H9 (cell line): Measurements from ENCODE around the gene DCLK2. TPM values are rescaled to one million over a fixed set of nuclear protein-coding genes. Genes with fewer than 3 reads are reported as not detected.

ENCODE experiments used
- DNase-seq: peaks from one replicate; pipeline ENCODE4 v3.0.0-alpha.2; 2017
- H2AFZ ChIP-seq: one replicate; pipeline ENCODE4 v1.6.1; 2013; ENCODE audit warnings: mild to moderate bottlenecking, low read length, control low read depth, moderate library complexity
- H2AK5ac ChIP-seq: 2 replicates; pipeline ENCODE4 v1.6.1; 2013; ENCODE audit warnings: low read length, control low read depth, mixed read lengths; ENCODE audit not compliant: insufficient read length
- H2BK120ac ChIP-seq: one replicate; pipeline ENCODE4 v1.6.1; 2013; ENCODE audit warnings: low read depth, mild to moderate bottlenecking, low read length, control low read depth, inconsistent platforms; ENCODE audit not compliant: poor library complexity, severe bottlenecking
- H2BK12ac ChIP-seq: 2 replicates; pipeline ENCODE4 v1.6.1; 2013; ENCODE audit warnings: low read length, control low read depth, mixed read lengths, low read depth; ENCODE audit not compliant: insufficient read length
- H2BK15ac ChIP-seq: 2 replicates; pipeline ENCODE4 v1.6.1; 2013; ENCODE audit warnings: low read depth, low read length, control low read depth
- H2BK20ac ChIP-seq: one replicate; pipeline ENCODE4 v1.6.1; 2013; ENCODE audit warnings: low read depth, mild to moderate bottlenecking, low read length, control low read depth, inconsistent platforms; ENCODE audit not compliant: poor library complexity, severe bottlenecking
- H2BK5ac ChIP-seq: 2 replicates; pipeline ENCODE4 v1.6.1; 2013; ENCODE audit warnings: low read length, control low read depth, mixed read lengths; ENCODE audit not compliant: insufficient read length
- H3K14ac ChIP-seq: 2 replicates; pipeline ENCODE4 v1.6.1; 2013; ENCODE audit warnings: low read length, control low read depth; ENCODE audit not compliant: insufficient read depth
- H3K18ac ChIP-seq: 2 replicates; pipeline ENCODE4 v1.6.1; 2013; ENCODE audit warnings: low read depth, mild to moderate bottlenecking, mixed read lengths, low read length, control low read depth; ENCODE audit not compliant: insufficient read length
- H3K23ac ChIP-seq: 2 replicates; pipeline ENCODE4 v1.6.1; 2013; ENCODE audit warnings: low read length, control low read depth, mixed read lengths, low read depth; ENCODE audit not compliant: insufficient read length
- H3K23me2 ChIP-seq: 2 replicates; pipeline ENCODE4 v1.6.1; 2013; ENCODE audit warnings: low read depth, mild to moderate bottlenecking, mixed read lengths, low read length, control low read depth; ENCODE audit not compliant: insufficient read length, poor library complexity, severe bottlenecking
- H3K27ac ChIP-seq: 2 replicates; pipeline ENCODE4 v1.5.1; 2013; ENCODE audit warnings: low read length, control low read depth, mixed read lengths, low read depth; ENCODE audit not compliant: insufficient read length
- H3K27me3 ChIP-seq: 2 replicates; pipeline ENCODE4 v1.6.1; 2013; ENCODE audit warnings: low read length, control low read depth, inconsistent platforms; ENCODE audit not compliant: insufficient read depth
- H3K4ac ChIP-seq: 2 replicates; pipeline ENCODE4 v1.6.1; 2013; ENCODE audit warnings: low read depth, mild to moderate bottlenecking, control low read depth, inconsistent platforms, low read length, moderate library complexity
- H3K4me1 ChIP-seq: 2 replicates; pipeline ENCODE4 v1.6.1; 2013; ENCODE audit warnings: low read length, control low read depth, inconsistent platforms; ENCODE audit not compliant: insufficient read depth
- H3K4me2 ChIP-seq: 2 replicates; pipeline ENCODE4 v1.6.1; 2013; ENCODE audit warnings: low read length, control low read depth, mixed read lengths; ENCODE audit not compliant: insufficient read length, insufficient read depth
- H3K56ac ChIP-seq: 2 replicates; pipeline ENCODE4 v1.6.1; 2013; ENCODE audit warnings: low read depth, mild to moderate bottlenecking, mixed read lengths, low read length, control low read depth; ENCODE audit not compliant: insufficient read length
- H3K79me1 ChIP-seq: 2 replicates; pipeline ENCODE4 v1.6.1; 2013; ENCODE audit warnings: low read depth, mild to moderate bottlenecking, moderate library complexity, low read length, control low read depth, inconsistent platforms; ENCODE audit not compliant: insufficient read depth, poor library complexity, severe bottlenecking
- H3K79me2 ChIP-seq: 2 replicates; pipeline ENCODE4 v1.6.1; 2013; ENCODE audit warnings: low read length, control low read depth, inconsistent platforms; ENCODE audit not compliant: insufficient read depth
- H3K9ac ChIP-seq: 2 replicates; pipeline ENCODE4 v1.6.1; 2013; ENCODE audit warnings: low read length, control low read depth, mixed read lengths; ENCODE audit not compliant: insufficient read length; ENCODE audit errors: extremely low read depth
- H3K9me3 ChIP-seq: one replicate; pipeline ENCODE4 v1.6.1; 2013; ENCODE audit warnings: low read depth, low read length, inconsistent platforms; ENCODE audit not compliant: control insufficient read depth
- H3T11ph ChIP-seq: one replicate; pipeline ENCODE4 v1.6.1; 2013; ENCODE audit warnings: mild to moderate bottlenecking, low read length, control low read depth, inconsistent platforms
- H4K20me1 ChIP-seq: one replicate; pipeline ENCODE4 v1.6.1; 2013; ENCODE audit not compliant: control insufficient read depth, insufficient read length, insufficient read depth
- H4K5ac ChIP-seq: 2 replicates; pipeline ENCODE4 v1.6.1; 2013; ENCODE audit warnings: low read depth, mild to moderate bottlenecking, mixed read lengths, low read length, control low read depth; ENCODE audit not compliant: insufficient read length
- H4K8ac ChIP-seq: replicated peaks from 2 replicates; pipeline ENCODE4 v1.6.1; 2013; ENCODE audit warnings: low read length, control low read depth, mixed read lengths, low read depth; ENCODE audit not compliant: insufficient read length
- H4K91ac ChIP-seq: 2 replicates; pipeline ENCODE4 v1.6.1; 2013; ENCODE audit warnings: low read depth, mild to moderate bottlenecking, moderate library complexity, mixed read lengths, low read length, control low read depth; ENCODE audit not compliant: insufficient read length
- H3K27ac Mint-ChIP-seq, 3 experiments: 2 replicates in 2 of 3; 3 replicates in 1 of 3; pipeline ENCODE4 v1.8.0; 2020 to 2021; ENCODE audit warnings: mixed read lengths in 3 of 3, mild to moderate bottlenecking in 1 of 3, moderate library complexity in 1 of 3
- H3K27me3 Mint-ChIP-seq: 2 replicates; pipeline ENCODE4 v1.8.0; 2021; ENCODE audit warnings: low read depth, mild to moderate bottlenecking, moderate library complexity, mixed read lengths
- H3K36me3 Mint-ChIP-seq, 3 experiments: 2 replicates in 2 of 3; 3 replicates in 1 of 3; pipeline ENCODE4 v1.8.0; 2020 to 2021; ENCODE audit warnings: low read depth in 3 of 3, mixed read lengths in 3 of 3; ENCODE audit not compliant: insufficient read depth in 1 of 3
- H3K4me1 Mint-ChIP-seq, 2 experiments: 2 replicates each; pipeline ENCODE4 v1.8.0; 2020; ENCODE audit warnings: mixed read lengths in 2 of 2
- H3K4me3 Mint-ChIP-seq, 2 experiments: 2 replicates in 1 of 2; 3 replicates in 1 of 2; pipeline ENCODE4 v1.8.0; 2020 to 2021; ENCODE audit warnings: mild to moderate bottlenecking in 2 of 2, mixed read lengths in 2 of 2, moderate library complexity in 1 of 2
- H3K9me3 Mint-ChIP-seq, 2 experiments: 2 replicates in 1 of 2; 3 replicates in 1 of 2; pipeline ENCODE4 v1.8.0; 2020; ENCODE audit warnings: mild to moderate bottlenecking in 2 of 2, mixed read lengths in 2 of 2, moderate library complexity in 1 of 2
- CTCF ChIP-seq: fragments of 200-600 bp; sonication (generic); conservative IDR thresholded peaks from 3 replicates; pipeline ENCODE4 v1.8.0; 2021; ENCODE audit warnings: antibody characterized with exemption, mild to moderate bottlenecking
- WGBS: extraction: QIAGEN DNeasy Blood & Tissue Kit; methylation state at CpG from one replicate; pipeline ENCODE4 v1.1.7; 2013; ENCODE audit warnings: missing lambda C conversion rate, low lambda C conversion rate, mixed read lengths; ENCODE audit not compliant: insufficient read length; ENCODE audit errors: extremely low coverage; 5-methylcytosine and 5-hydroxymethylcytosine counted together
- total RNA-seq: library from RNA; stranded (reverse); gene quantifications from 2 replicates; pipeline ENCODE4 v1.2.1, GENCODE V29; 2021

Gene DCLK2
- total RNA-seq, 1 experiment from 2014 or later, result 0.33 TPM

- Histone ChIP-seq H2BK5ac (no peak overlapping the region), H2AFZ (no peak overlapping the region), H3K9ac (no peak overlapping the region), H3K27me3 (no peaks in the 10 kb centered on the region), H3T11ph (no peak overlapping the region), H3K4ac (no peak overlapping the region), H4K5ac (no peak overlapping the region), H3K56ac (no peak overlapping the region), H3K14ac (no peak overlapping the region), H2BK12ac (no peak overlapping the region), H2BK20ac (no peak overlapping the region), H3K9me3 (no peaks in the 10 kb centered on the region), H2BK120ac (no peak overlapping the region), H3K23ac (no peak overlapping the region), H3K4me1 (no peaks in the 10 kb centered on the region), H3K18ac (no peak overlapping the region), H3K79me2 (no peaks in the 10 kb centered on the region), H2AK5ac (no peak overlapping the region), H4K8ac (no peak overlapping the region), H4K91ac (no peak overlapping the region), H3K4me2 (no peak overlapping the region), H4K20me1 (no peaks in the 10 kb centered on the region), H3K23me2 (no peaks in the 10 kb centered on the region), H3K79me1 (no peaks in the 10 kb centered on the region), H2BK15ac (no peak overlapping the region), H3K27ac (no peak overlapping the region)
- Mint-ChIP-seq H3K36me3 (peaks cover 0 to 11% (median 3%) of the 10 kb centered on the region in 3 experiments; a peak in 3 of 7 replicates), H3K4me1 (peaks cover 6 to 7% of the 10 kb centered on the region in 2 experiments; a peak in 3 of 4 replicates), H3K27ac (no peak overlapping the region), H3K9me3 (peaks cover 12 to 16% of the 10 kb centered on the region in 2 experiments), H3K4me3 (no peak overlapping the region), H3K27me3 (no peaks in the 10 kb centered on the region)
- no CpG with 5 or more reads among the region's 2 CpGs for WGBS
- no peak for DNase-seq
- TF ChIP-seq CTCF, result no peak
Observed at GRCh38 chr4:150141756-150142155, 63.5 kb downstream of the DCLK2 start.
